OCI-LY7 (cell line): ENCODE measurements around the gene ZNF469. TPM values are rescaled to one million over a fixed set of nuclear protein-coding genes. Genes with fewer than 3 reads are reported as not detected.

ENCODE experiments used
- BruUV-seq: library from RNA; stranded (reverse); fragments of 400-500 nt; replicated peaks from 2 replicates; lab custom pipeline; 2021; lab: Mats Ljungman, UMichigan
- CTCF ChIA-PET: fragments of 300-600 bp; sonication (Branson Sonifier 250); formaldehyde crosslinking; loops from one replicate; lab custom pipeline; 2022; ENCODE audit warnings: antibody characterized with exemption; ENCODE audit not compliant: unreplicated experiment; lab: Charles Lee
- POLR2A ChIA-PET: fragments of 300-600 bp; sonication (Branson Sonifier 250); formaldehyde crosslinking; loops from one replicate; lab custom pipeline; 2022; ENCODE audit warnings: antibody characterized with exemption; lab: Charles Lee
- DNase-seq: peaks from one replicate; pipeline ENCODE4 v3.0.0-alpha.2; 2015; ENCODE audit warnings: low spot score
- H2AFZ ChIP-seq: fragments of 200-600 bp; sonication (generic), shearing (Covaris generic); 2 replicates; pipeline ENCODE4 v1.6.1; 2014; ENCODE audit warnings: mild to moderate bottlenecking, antibody characterized with exemption, low read length, moderate library complexity
- H3K27ac ChIP-seq: fragments of 200-600 bp; sonication (generic); 2 replicates; pipeline ENCODE4 v1.5.1; 2014; ENCODE audit warnings: mixed run types, low read depth, mild to moderate bottlenecking, moderate library complexity, low read length, inconsistent platforms; ENCODE audit not compliant: poor library complexity, severe bottlenecking
- H3K36me3 ChIP-seq: fragments of 200-600 bp; sonication (generic); 2 replicates; pipeline ENCODE4 v1.6.1; 2014; ENCODE audit warnings: mild to moderate bottlenecking, antibody characterized with exemption, low read length, moderate library complexity, mixed read lengths; ENCODE audit not compliant: insufficient read depth
- H3K4me1 ChIP-seq: fragments of 200-600 bp; sonication (generic); 2 replicates; pipeline ENCODE4 v1.5.1; 2014; ENCODE audit warnings: mild to moderate bottlenecking, low read length; ENCODE audit not compliant: insufficient read depth, poor library complexity, severe bottlenecking
- H3K4me2 ChIP-seq: fragments of 200-600 bp; sonication (generic); 2 replicates; pipeline ENCODE4 v1.6.1; 2014; ENCODE audit warnings: mild to moderate bottlenecking, low read length
- H3K4me3 ChIP-seq: fragments of 200-600 bp; sonication (generic); 2 replicates; pipeline ENCODE4 v1.5.1; 2014; ENCODE audit warnings: mild to moderate bottlenecking, low read depth, low read length; ENCODE audit not compliant: poor library complexity, severe bottlenecking
- H3K79me2 ChIP-seq: fragments of 200-600 bp; sonication (generic); 2 replicates; pipeline ENCODE4 v1.6.1; 2016; ENCODE audit warnings: low read depth, mild to moderate bottlenecking, low read length, moderate library complexity, mixed read lengths; ENCODE audit not compliant: insufficient read depth
- H3K9me2 ChIP-seq: fragments of 200-600 bp; sonication (generic); 2 replicates; pipeline ENCODE4 v1.6.1; 2016; ENCODE audit warnings: mild to moderate bottlenecking, low read length, mixed read lengths; ENCODE audit not compliant: insufficient read depth
- H3K9me3 ChIP-seq: fragments of 200-600 bp; sonication (generic); 2 replicates; pipeline ENCODE4 v1.6.1; 2014; ENCODE audit warnings: mild to moderate bottlenecking, mixed run types, low read length, mixed read lengths
- H4K20me1 ChIP-seq: fragments of 200-600 bp; sonication (generic); 2 replicates; pipeline ENCODE4 v1.6.1; 2014; ENCODE audit warnings: mild to moderate bottlenecking, antibody characterized with exemption, low read length, moderate library complexity, mixed read lengths; ENCODE audit not compliant: insufficient read depth
- CTCF ChIP-seq: fragments of 200-600 bp; sonication (generic); conservative IDR thresholded peaks from 2 replicates; pipeline ENCODE4 v1.5.1; 2014; ENCODE audit warnings: mild to moderate bottlenecking, antibody characterized with exemption, low read length, moderate library complexity, mixed read lengths
- EZH2phosphoT487 ChIP-seq: fragments of 200-600 bp; sonication (generic); IDR thresholded peaks from 2 replicates; pipeline ENCODE4 v1.6.1; 2018; ENCODE audit warnings: low read depth, borderline replicate concordance, mild to moderate bottlenecking, mixed run types, antibody characterized with exemption, low read length, moderate library complexity, mixed read lengths
- intact Hi-C: fragments of 100-400 bp; cut with micrococcal nuclease; formaldehyde crosslinking; loops from one replicate; pipeline ENCODE4 v1.10.0; 2022; ENCODE audit not compliant: unreplicated experiment
- total RNA-seq, 2 experiments: library from RNA; depleted of rRNA in 1 of 2; stranded (reverse); fragments of >200 nt in 1 of 2; shearing (Covaris generic) in 1 of 2; gene quantifications; 2 replicates each; pipeline ENCODE4 v1.2.3, GENCODE V29; 2014 to 2022

The ZNF469 gene
- total RNA-seq, 2 experiments from 2014 or later = under 0.01 TPM; not detected in 1

DNA sequence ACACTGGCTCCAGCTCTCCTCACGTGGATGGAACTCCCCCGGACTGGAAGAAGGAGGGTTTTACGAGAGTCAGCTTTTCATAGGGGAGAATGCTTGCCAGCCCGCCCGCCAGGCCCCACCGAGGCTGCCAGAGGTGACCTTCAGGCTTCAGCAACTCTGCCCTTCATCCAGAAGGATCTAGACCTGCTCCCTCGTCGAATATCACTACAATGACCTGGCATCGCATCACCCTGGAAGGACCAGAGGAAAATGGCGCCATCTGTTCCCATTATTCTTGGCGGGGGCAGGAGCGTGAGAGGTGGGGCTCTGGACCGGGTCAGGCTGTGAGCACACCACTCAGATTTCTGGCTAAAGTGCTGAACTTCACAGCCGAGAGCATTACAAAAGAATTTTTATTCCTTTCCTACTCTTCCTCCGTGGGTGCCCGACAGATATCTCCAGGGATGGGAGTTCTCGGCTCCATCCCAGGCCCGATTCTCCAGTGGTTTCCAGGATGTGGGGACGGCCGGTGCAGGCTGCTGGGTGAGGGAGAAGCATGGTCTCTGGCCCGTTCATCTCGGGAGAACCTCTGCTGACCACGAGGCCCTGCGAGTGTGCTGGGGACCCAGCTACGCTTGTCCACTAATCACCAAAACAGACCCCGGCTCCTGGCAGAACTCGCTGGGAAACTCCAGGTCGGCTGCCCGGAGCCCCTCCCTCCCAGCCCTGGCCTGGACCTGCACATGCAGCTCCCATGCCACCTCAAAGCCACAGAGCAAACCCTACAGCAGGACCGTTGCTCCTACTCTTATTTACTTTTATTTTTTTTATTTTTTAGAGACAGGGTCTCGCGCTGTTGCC lies 36.8 kb upstream of the ZNF469 start:
- H2AFZ ChIP-seq = no peak overlapping the region
- ChIA-PET POLR2A (no interaction called here), CTCF (no interaction called here)
- no peaks in the 10 kb centered on the region for H3K36me3 ChIP-seq
- TF ChIP-seq EZH2phosphoT487 = no peak
- TF ChIP-seq CTCF = no peak
- H3K27ac ChIP-seq = no peak overlapping the region
- DNase-seq = no peak
- intact Hi-C loops = no loop called here
- no TSS peak for BruUV-seq
- H3K4me3 ChIP-seq = no peak overlapping the region
- no peak overlapping the region for H3K4me2 ChIP-seq
- no peaks in the 10 kb centered on the region for H3K79me2 ChIP-seq
- no peaks in the 10 kb centered on the region for H3K9me2 ChIP-seq
- H4K20me1 ChIP-seq = no peaks in the 10 kb centered on the region
- H3K9me3 ChIP-seq = no peaks in the 10 kb centered on the region
- H3K4me1 ChIP-seq = peaks cover 13% of the 10 kb centered on the region

DNA sequence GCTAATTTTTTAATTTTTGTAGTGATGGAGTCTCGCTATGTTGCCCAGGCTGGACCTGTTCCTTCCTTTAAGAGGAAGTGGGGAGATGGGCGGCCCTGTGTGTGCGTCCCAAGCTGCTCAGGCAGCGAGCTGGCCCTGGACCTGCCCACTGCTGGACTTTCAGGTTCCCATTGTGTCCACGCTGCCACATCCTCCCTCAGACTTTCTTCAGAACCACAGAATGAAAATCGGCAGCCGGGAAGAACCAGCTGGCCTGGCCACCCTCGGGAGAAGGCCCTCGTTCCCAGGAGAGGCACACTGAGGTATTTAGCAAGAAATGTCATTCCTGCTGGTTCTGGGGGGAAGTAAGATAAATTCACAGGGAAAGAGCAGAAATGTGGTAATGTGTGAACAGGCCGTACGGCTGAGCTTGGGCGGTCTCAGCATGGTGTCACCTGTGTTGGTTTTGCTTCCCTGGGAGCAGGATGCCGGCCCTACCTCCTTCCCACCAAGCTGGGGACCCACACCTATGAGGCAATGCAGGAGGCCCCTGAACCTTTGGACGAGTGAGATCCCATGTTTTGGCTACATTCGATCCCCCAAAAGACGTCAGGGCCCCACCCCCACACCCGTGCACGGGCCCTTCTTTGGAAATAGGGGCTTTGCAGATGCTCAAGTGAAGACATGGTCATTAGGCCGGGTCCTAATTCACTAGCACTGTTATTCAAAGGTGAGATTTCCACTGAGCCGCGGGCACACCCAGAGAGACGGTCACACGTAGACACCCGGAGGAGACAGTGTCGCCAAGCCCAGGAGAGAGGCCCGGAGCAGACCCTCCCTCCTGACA lies 35.9 kb upstream of the ZNF469 start:
- Histone ChIP-seq H3K4me2 (no peak overlapping the region), H4K20me1 (no peaks in the 10 kb centered on the region), H3K9me3 (no peaks in the 10 kb centered on the region), H3K4me1 (peaks cover 13% of the 10 kb centered on the region), H2AFZ (no peak overlapping the region), H3K79me2 (no peaks in the 10 kb centered on the region), H3K9me2 (no peaks in the 10 kb centered on the region), H3K4me3 (no peak overlapping the region), H3K27ac (no peak overlapping the region), H3K36me3 (no peaks in the 10 kb centered on the region)
- ChIA-PET POLR2A (no interaction called here), CTCF (no interaction called here)
- DNase-seq = no peak
- intact Hi-C loops = no loop called here
- BruUV-seq = no TSS peak
- no peak for TF ChIP-seq CTCF
- TF ChIP-seq EZH2phosphoT487 = no peak
